IMR-90 (cell line): Measurements from ENCODE around the gene ARRDC3. TPM values are rescaled to one million over a fixed set of nuclear protein-coding genes. Genes with fewer than 3 reads are reported as not detected.

Experiments used
- ATAC-seq: fragments of 200-7000 bp; cut with Tn5 transposase; 2 replicates; pipeline ENCODE4 v1.9.1; 2020; ENCODE audit warnings: low read depth, mild to moderate bottlenecking, moderate library complexity
- BruUV-seq: library from RNA; stranded (reverse); fragments of 400-500 nt; replicated peaks from 2 replicates; lab custom pipeline; 2021; lab: Mats Ljungman, UMichigan
- CTCF ChIA-PET: fragments of 300-600 bp; formaldehyde crosslinking; extraction: SDS; loops from one replicate; lab custom pipeline; 2021; ENCODE audit warnings: antibody characterized with exemption; lab: Yijun Ruan, JAX
- POLR2A ChIA-PET: fragments of 300-600 bp; sonication (Branson Sonifier 250); formaldehyde crosslinking; loops from one replicate; lab custom pipeline; 2022; ENCODE audit warnings: antibody characterized with exemption; ENCODE audit not compliant: unreplicated experiment; lab: Charles Lee
- DNase-seq: peaks from one replicate; pipeline ENCODE4 v3.0.0; 2013
- H2AFZ ChIP-seq: replicated peaks from 2 replicates; pipeline ENCODE3; 2013; ENCODE audit warnings: low read length, mild to moderate bottlenecking; ENCODE audit not compliant: poor library complexity
- H2AK5ac ChIP-seq: 2 replicates; pipeline ENCODE4 v1.6.1; 2013; ENCODE audit warnings: low read depth, low read length, inconsistent platforms
- H2AK9ac ChIP-seq: replicated peaks from 2 replicates; pipeline ENCODE3; 2013; ENCODE audit warnings: mild to moderate bottlenecking, low read depth, low read length, moderate library complexity; ENCODE audit not compliant: poor library complexity
- H2BK120ac ChIP-seq: 2 replicates; pipeline ENCODE4 v1.6.1; 2013; ENCODE audit warnings: low read depth, low read length, inconsistent platforms
- H2BK15ac ChIP-seq: 3 replicates; pipeline ENCODE4 v1.6.1; 2013; ENCODE audit warnings: low read depth, low read length, inconsistent platforms
- H2BK20ac ChIP-seq: 2 replicates; pipeline ENCODE4 v1.6.1; 2013; ENCODE audit warnings: low read depth, mild to moderate bottlenecking, inconsistent platforms, low read length, moderate library complexity
- H2BK5ac ChIP-seq: 2 replicates; pipeline ENCODE4 v1.6.1; 2013; ENCODE audit warnings: mild to moderate bottlenecking, low read depth, low read length, inconsistent platforms; ENCODE audit not compliant: poor library complexity, severe bottlenecking
- H3K14ac ChIP-seq: replicated peaks from 2 replicates; pipeline ENCODE4 v1.6.1; 2013; ENCODE audit warnings: low read depth, low read length, inconsistent platforms
- H3K18ac ChIP-seq: 2 replicates; pipeline ENCODE4 v1.6.1; 2013; ENCODE audit warnings: low read depth, low read length, control low read depth
- H3K23ac ChIP-seq: 2 replicates; pipeline ENCODE4 v1.6.1; 2013; ENCODE audit warnings: low read depth, low read length, inconsistent platforms
- H3K27ac ChIP-seq: 2 replicates; pipeline ENCODE4 v1.5.1; 2013; ENCODE audit warnings: mild to moderate bottlenecking, control low read depth, low read length; ENCODE audit not compliant: insufficient read depth
- H3K27me3 ChIP-seq: 2 replicates; pipeline ENCODE4 v1.6.1; 2013; ENCODE audit warnings: low read length; ENCODE audit not compliant: control insufficient read depth, insufficient read depth
- H3K36me3 ChIP-seq: 2 replicates; pipeline ENCODE4 v1.6.1; 2013; ENCODE audit warnings: low read length, mixed read lengths; ENCODE audit not compliant: control insufficient read depth, insufficient read depth
- H3K4ac ChIP-seq: 2 replicates; pipeline ENCODE4 v1.6.1; 2013; ENCODE audit warnings: low read depth, low read length, inconsistent platforms
- H3K4me1 ChIP-seq: 2 replicates; pipeline ENCODE4 v1.6.1; 2013; ENCODE audit warnings: low read length, mixed read lengths; ENCODE audit not compliant: control insufficient read depth, insufficient read depth
- H3K4me2 ChIP-seq: 2 replicates; pipeline ENCODE4 v1.6.1; 2013; ENCODE audit warnings: low read depth, mild to moderate bottlenecking, control low read depth, low read length, moderate library complexity
- H3K4me3 ChIP-seq: 2 replicates; pipeline ENCODE4 v1.5.1; 2013; ENCODE audit warnings: low read depth, mild to moderate bottlenecking, control low read depth, low read length, moderate library complexity; ENCODE audit not compliant: insufficient read depth
- H3K56ac ChIP-seq: 2 replicates; pipeline ENCODE4 v1.6.1; 2013; ENCODE audit warnings: low read length, inconsistent platforms; ENCODE audit not compliant: insufficient read depth; ENCODE audit errors: extremely low read depth
- H3K79me1 ChIP-seq, 2 experiments: 2 replicates each; pipeline ENCODE4 v1.6.1; 2013; ENCODE audit warnings: low read length in 2 of 2, inconsistent platforms in 1 of 2, low read depth in 1 of 2
- H3K9ac ChIP-seq: 2 replicates; pipeline ENCODE4 v1.6.1; 2013; ENCODE audit warnings: low read depth, low read length, control low read depth
- H3K9me1 ChIP-seq: 2 replicates; pipeline ENCODE4 v1.6.1; 2013; ENCODE audit warnings: low read length, inconsistent platforms; ENCODE audit not compliant: insufficient read depth
- H3K9me3 ChIP-seq: 2 replicates; pipeline ENCODE4 v1.6.1; 2013; ENCODE audit warnings: low read length; ENCODE audit not compliant: control insufficient read depth, insufficient read depth
- H4K20me1 ChIP-seq: 2 replicates; pipeline ENCODE4 v1.6.1; 2013; ENCODE audit warnings: low read length, inconsistent platforms; ENCODE audit not compliant: insufficient read depth
- H4K5ac ChIP-seq: 2 replicates; pipeline ENCODE4 v1.6.1; 2013; ENCODE audit warnings: mild to moderate bottlenecking, low read depth, low read length, control low read depth
- H4K8ac ChIP-seq, 2 experiments: 2 replicates each; pipeline ENCODE4 v1.6.1; 2013; ENCODE audit warnings: low read depth in 2 of 2, low read length in 2 of 2, control low read depth in 1 of 2, inconsistent platforms in 1 of 2
- H4K91ac ChIP-seq: 2 replicates; pipeline ENCODE4 v1.6.1; 2013; ENCODE audit warnings: low read depth, low read length, inconsistent platforms; ENCODE audit not compliant: insufficient read depth
- CHD1 ChIP-seq: IDR thresholded peaks from 2 replicates; pipeline ENCODE4 v1.6.1; 2012; ENCODE audit warnings: low read depth, low read length, improper control_type of control experiment
- CTCF ChIP-seq: conservative IDR thresholded peaks from 2 replicates; pipeline ENCODE4 v1.5.1; 2012; ENCODE audit warnings: mild to moderate bottlenecking, low read depth, low read length, improper control_type of control experiment
- FOS ChIP-seq: fragments of 150-350 bp; IDR thresholded peaks from 2 replicates; pipeline ENCODE4 v1.6.1; 2016; ENCODE audit warnings: low read depth, low read length
- MAFK ChIP-seq: IDR thresholded peaks from 2 replicates; pipeline ENCODE4 v1.6.1; 2012; ENCODE audit warnings: low read depth, low read length, improper control_type of control experiment
- MAZ ChIP-seq: IDR thresholded peaks from 2 replicates; pipeline ENCODE4 v1.6.1; 2012; ENCODE audit warnings: low read depth, mild to moderate bottlenecking, low read length, improper control_type of control experiment, moderate library complexity, borderline replicate concordance
- MXI1 ChIP-seq: IDR thresholded peaks from 2 replicates; pipeline ENCODE4 v1.6.1; 2012; ENCODE audit warnings: low read depth, mild to moderate bottlenecking, low read length, moderate library complexity, borderline replicate concordance
- POLR2A ChIP-seq: IDR thresholded peaks from 2 replicates; pipeline ENCODE4 v1.6.1; 2012; ENCODE audit warnings: mild to moderate bottlenecking, low read depth, low read length
- RAD21 ChIP-seq: IDR thresholded peaks from 2 replicates; pipeline ENCODE4 v1.6.1; 2012; ENCODE audit warnings: low read length, improper control_type of control experiment
- RCOR1 ChIP-seq: IDR thresholded peaks from 2 replicates; pipeline ENCODE4 v1.6.1; 2012; ENCODE audit warnings: mild to moderate bottlenecking, low read length, improper control_type of control experiment; ENCODE audit not compliant: insufficient replicate concordance
- SMC3 ChIP-seq: fragments of 150-350 bp; IDR thresholded peaks from 2 replicates; pipeline ENCODE4 v1.6.1; 2016; ENCODE audit warnings: low read depth, mild to moderate bottlenecking, antibody characterized with exemption, low read length, moderate library complexity
- WGBS, 2 experiments: methylation state at CpG; one replicate each; pipeline versions ENCODE4 v1.1.5 to v1.1.7; 2013; ENCODE audit warnings: missing lambda C conversion rate in 2 of 2; ENCODE audit not compliant: insufficient read length in 1 of 2; ENCODE audit errors: extremely low coverage in 2 of 2; 5-methylcytosine and 5-hydroxymethylcytosine counted together
- dilution Hi-C: fragments of 300-500 bp; cut with HindIII; formaldehyde crosslinking; loops from one replicate; pipeline ENCODE4 v1.14.3; 2018; ENCODE audit warnings: low sequenced_read_pairs; ENCODE audit not compliant: unreplicated experiment
- in situ Hi-C: fragments of 300-500 bp; cut with MboI; formaldehyde crosslinking; loops from 3 replicates; pipeline ENCODE4 v1.14.3; 2019; ENCODE audit warnings: low sequenced_read_pairs, inconsistent platforms, mixed read lengths
- intact Hi-C: fragments of 100-400 bp; cut with micrococcal nuclease; formaldehyde crosslinking; loops from 2 replicates; pipeline ENCODE4 v1.10.0; 2022
- polyA plus RNA-seq, 3 experiments: library from polyadenylated mRNA; depleted of rRNA; stranded (reverse); fragments of >200 nt; gene quantifications; 2 replicates each; pipeline ENCODE4 v1.2.3, GENCODE V29; 2012; ENCODE audit warnings: low replicate concordance in 1 of 3
- total RNA-seq: library from RNA; depleted of rRNA; stranded (reverse); fragments of >200 nt; gene quantifications from 2 replicates; pipeline ENCODE4 v1.2.3, GENCODE V29; 2012
- TF ChIP-seq, protein P1 (sequence below): fragments of 150-350 bp; IDR thresholded peaks from 2 replicates; pipeline ENCODE4 v1.6.1; 2017; ENCODE audit warnings: mild to moderate bottlenecking, antibody characterized with exemption, low read length, low read depth

The ARRDC3 gene
- total and polyA plus RNA-seq, 2 of the 4 experiments (the other 2 are of a cell fraction) = 19.3 to 86.7 TPM

DNA sequence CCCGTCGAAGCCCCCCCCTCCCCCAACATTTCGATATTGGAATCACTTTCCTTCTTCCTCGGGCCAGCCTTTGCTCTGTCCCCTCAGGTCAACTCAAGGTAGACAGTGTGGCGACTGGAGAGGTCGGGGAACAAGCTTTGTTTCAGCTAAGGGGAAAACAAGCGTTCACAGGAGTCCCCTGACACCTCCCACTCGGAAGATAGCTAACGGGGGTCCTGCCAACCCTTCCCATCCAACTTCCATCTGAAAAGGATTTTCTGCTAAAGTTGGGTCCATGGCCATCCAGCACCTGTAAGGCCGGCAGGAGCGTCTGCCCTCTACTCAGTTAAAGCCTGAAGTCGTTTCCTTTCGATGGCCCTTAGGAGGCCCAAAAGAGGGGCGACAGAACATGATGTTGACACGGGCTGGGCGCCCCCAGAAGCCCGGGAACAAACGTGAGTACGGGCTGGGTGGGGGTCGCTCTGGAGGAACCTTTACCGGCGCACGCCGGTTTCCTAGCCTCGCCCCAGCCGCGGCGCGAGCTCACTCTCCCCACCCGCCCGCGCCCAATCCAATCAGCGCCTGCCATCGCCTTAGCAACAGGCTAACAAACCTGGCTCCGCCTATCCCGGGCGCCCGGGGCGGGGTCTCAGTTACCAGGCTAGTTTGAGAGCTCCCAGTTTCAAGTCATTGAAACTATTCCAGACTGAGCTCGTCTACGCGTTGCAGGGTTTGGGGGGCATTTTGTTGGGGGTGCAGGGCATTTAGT, 2.5 kb downstream of the ARRDC3 start (continued):
- TF ChIP-seq, protein P1, sequence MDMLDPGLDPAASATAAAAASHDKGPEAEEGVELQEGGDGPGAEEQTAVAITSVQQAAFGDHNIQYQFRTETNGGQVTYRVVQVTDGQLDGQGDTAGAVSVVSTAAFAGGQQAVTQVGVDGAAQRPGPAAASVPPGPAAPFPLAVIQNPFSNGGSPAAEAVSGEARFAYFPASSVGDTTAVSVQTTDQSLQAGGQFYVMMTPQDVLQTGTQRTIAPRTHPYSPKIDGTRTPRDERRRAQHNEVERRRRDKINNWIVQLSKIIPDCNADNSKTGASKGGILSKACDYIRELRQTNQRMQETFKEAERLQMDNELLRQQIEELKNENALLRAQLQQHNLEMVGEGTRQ = no peak

GRCh38 chr5:91379914-91380490, 3.1 kb downstream of the ARRDC3 start:
- no TSS peak for BruUV-seq
- intact Hi-C loops (loop anchor here (1.0 to 5.0 kb wide), 4 partner anchors 37 to 203 kb away; no protein-coding TSS in a partner anchor), in situ Hi-C loops (no loop called here), dilution Hi-C loops (no loop called here)
- Histone ChIP-seq H3K36me3 (peaks cover 9% of the 10 kb centered on the region), H3K23ac (peak overlapping the region; percentile 98), H2BK20ac (peak overlapping the region; percentile 72; the same call in 1 of the 2 replicates), H4K91ac (peak overlapping the region; percentile 92), H3K79me1 (peaks cover 0 to 8% of the 10 kb centered on the region in 2 experiments; a peak in 3 of 4 replicates), H2BK15ac (peak overlapping the region; percentile 37; the same call in 2 of the 3 replicates), H3K27ac (peak overlapping the region; percentile 95), H3K9me1 (no peaks in the 10 kb centered on the region), H2AK5ac (peak overlapping the region; percentile 86), H3K14ac (peak overlapping the region; percentile 95), H2AFZ (peak overlapping the region; percentile 92), H3K56ac (peak overlapping the region; percentile 98), H3K4me3 (peak overlapping the region; percentile 72), H3K4me1 (no peaks in the 10 kb centered on the region), H2AK9ac (peak overlapping the region; percentile 99), H3K4me2 (peak overlapping the region; percentile 85), H4K5ac (peak overlapping the region; percentile 46), H4K8ac (peak overlapping the region; percentile 55 to 88), H3K18ac (peak overlapping the region; percentile 67), H4K20me1 (peaks cover 9% of the 10 kb centered on the region), H3K4ac (peak overlapping the region; percentile 95), H2BK120ac (peak overlapping the region; percentile 85), H3K9me3 (no peaks in the 10 kb centered on the region), H2BK5ac (peak overlapping the region; percentile 89), H3K9ac (peak overlapping the region; percentile 89), H3K27me3 (no peaks in the 10 kb centered on the region)
- ChIA-PET POLR2A (interaction anchor here (0.6 to 1.6 kb wide), 2 partner anchors 254 to 441 kb away, joined by 3 to 6 read pairs; no protein-coding TSS in a partner anchor), CTCF (interaction anchor here (1.8 kb wide), 1 partner anchor 160 kb away, joined by 7 read pairs; no protein-coding TSS in a partner anchor)
- TF ChIP-seq MAFK (peak; percentile 96), MAZ (peak; percentile 70; the same call in 1 of the 2 replicates), SMC3 (no peak), MXI1 (no peak), FOS (no peak), CTCF (no peak), CHD1 (0 out of 2 replicates have a peak, but pooled peaks have one; percentile 42), RCOR1 (no peak), POLR2A (peak; percentile 68), RAD21 (no peak)
- DNase-seq (peak; percentile 84), ATAC-seq (peak; percentile 63)
- WGBS, 2 experiments = 0% methylated on average over 44 of the region's 65 CpGs; no CpG with 5 or more reads in 1 of the 2 experiments
